GM21717 (cell line): ENCODE results near the gene ZNF765.
"Not testable (repeated sequence)": the region's sequence is repeated elsewhere in the genome, so short reads cannot be mapped to it uniquely, and the experiment has no call there.

Experiments
- ATAC-seq: cut with Tn5 transposase; IDR thresholded peaks from one replicate; pipeline ENCODE4 v1.9.1; 2021; ENCODE audit warnings: mild to moderate bottlenecking, moderate library complexity; ENCODE audit not compliant: unreplicated experiment

The ZNF765 gene

GRCh38 chr19:53475470-53475869, 80.5 kb downstream of the ZNF765 start:
- not testable (repeated sequence) for ATAC-seq
